Peyer's patch (tissue), 4 donors: ENCODE measurements around the gene MORC1. TPM values are rescaled to one million over a fixed set of nuclear protein-coding genes. Genes with fewer than 3 reads are reported as not detected.
A peak's percentile ranks its signal among the peaks of the same experiment; 100 is the strongest.

Experiments
- DNase-seq, 3 donors: peaks; one replicate each; pipeline ENCODE4 v3.0.0-alpha.2; 2017 to 2019
- H3K27ac ChIP-seq, 4 donors: fragments of 200-600 bp; sonication (generic); one replicate each; pipeline ENCODE4 v1.5.1; 2016 to 2019
- H3K27me3 ChIP-seq, 2 donors: fragments of 200-600 bp; sonication (generic); one replicate each; pipeline ENCODE4 v1.5.1; 2019
- H3K36me3 ChIP-seq, 3 donors: fragments of 200-600 bp; sonication (generic); one replicate each; pipeline ENCODE4 v1.5.1; 2016 to 2019
- H3K4me1 ChIP-seq, 4 donors: fragments of 200-600 bp; sonication (generic); one replicate each; pipeline ENCODE4 v1.5.1; 2016 to 2019
- H3K4me3 ChIP-seq, 4 donors: fragments of 200-600 bp; sonication (generic); 1 replicate in 3 of 4; 2 replicates in 1 of 4; pipeline ENCODE4 v1.5.1; 2016 to 2019; ENCODE audit warnings: mild to moderate bottlenecking in 1 of 4
- H3K9me3 ChIP-seq, 4 donors: fragments of 200-600 bp; sonication (generic); one replicate each; pipeline ENCODE4 v1.5.1; 2016 to 2019; ENCODE audit warnings: mild to moderate bottlenecking in 1 of 4
- CTCF ChIP-seq, 6 experiments: fragments of 450-650 bp in 4 of 6; fragments of 200-600 bp in 2 of 6; sonication (generic) in 1 of 6; IDR thresholded peaks; one replicate each; pipeline ENCODE4 v1.5.1; 2017 to 2019; ENCODE audit warnings: antibody characterized with exemption in 6 of 6, mild to moderate bottlenecking in 3 of 6, moderate library complexity in 1 of 6
- POLR2A ChIP-seq, 2 donors: fragments of 450-650 bp; IDR thresholded peaks; one replicate each; pipeline ENCODE4 v1.5.1; 2017; ENCODE audit warnings: antibody characterized with exemption in 2 of 2, mild to moderate bottlenecking in 2 of 2, moderate library complexity in 2 of 2
- total RNA-seq, 4 donors: library from RNA; depleted of rRNA; stranded (reverse); fragments of >200 nt; gene quantifications; one replicate each; pipeline ENCODE4 v1.1.0, GENCODE V29; 2016

MORC1 gene
- total RNA-seq, 4 donors from 2014 or later = 0.54 TPM; not detected in 3

DNA sequence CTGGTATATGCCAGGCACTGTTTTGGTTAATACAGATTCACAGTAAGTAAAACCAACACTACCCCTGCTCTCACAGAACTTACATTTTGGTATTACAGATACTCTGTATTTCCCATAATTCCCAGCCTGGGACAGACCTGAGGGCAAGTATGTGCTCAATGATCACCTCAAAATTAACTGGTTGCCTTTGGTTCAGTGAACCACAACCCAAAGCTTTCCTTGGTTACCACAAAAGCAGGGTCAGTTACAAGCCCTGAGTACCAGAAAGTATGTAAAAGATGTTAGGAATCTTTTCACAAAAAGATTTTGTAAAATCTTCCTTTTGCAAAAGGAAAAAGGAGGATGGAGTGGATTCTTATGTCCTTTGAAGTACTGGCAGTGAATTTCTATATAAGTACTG, 92.0 kb downstream of the MORC1 start:
- no peaks in the 10 kb centered on the region for H3K4me1 ChIP-seq
- TF ChIP-seq CTCF (IDR thresholded peaks at IDR 0.05) (no peak), POLR2A (IDR thresholded peaks at IDR 0.05) (no peak)
- no peak overlapping the region for H3K4me3 ChIP-seq
- H3K9me3 ChIP-seq = no peaks in the 10 kb centered on the region
- no peak overlapping the region for H3K27ac ChIP-seq
- no peaks in the 10 kb centered on the region for H3K27me3 ChIP-seq
- DNase-seq = no peak
- no peaks in the 10 kb centered on the region for H3K36me3 ChIP-seq

GRCh38 chr3:109023656-109024254, 94.2 kb downstream of the MORC1 start:
- Histone ChIP-seq H3K4me1 (no peaks in the 10 kb centered on the region), H3K4me3 (no peak overlapping the region), H3K36me3 (no peaks in the 10 kb centered on the region), H3K27ac (no peak overlapping the region), H3K9me3 (no peaks in the 10 kb centered on the region), H3K27me3 (no peaks in the 10 kb centered on the region)
- no peak for TF ChIP-seq POLR2A (IDR thresholded peaks at IDR 0.05)
- TF ChIP-seq CTCF (IDR thresholded peaks at IDR 0.05) = peak; percentile 27 to 80 (median 72)
- DNase-seq = peak in 1 of 3 donors; percentile 71

DNA sequence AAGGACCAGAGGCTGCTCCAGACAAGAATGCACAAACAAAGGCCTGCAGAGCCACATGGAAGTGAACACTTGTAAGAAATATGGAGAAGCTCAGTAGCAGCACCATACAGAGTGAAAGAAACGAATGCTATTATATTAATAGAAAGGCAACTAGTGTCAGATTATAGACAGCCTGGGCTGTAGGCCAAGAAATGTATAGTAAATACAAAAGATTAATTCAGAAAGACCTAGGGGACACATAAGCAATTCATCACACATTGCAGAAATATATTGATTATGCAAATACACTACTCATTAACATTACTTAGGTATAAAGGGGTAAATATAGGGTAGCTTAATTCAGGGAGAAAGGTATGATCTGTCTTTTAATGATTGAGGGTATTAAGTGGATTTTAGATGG, 94.8 kb downstream of the MORC1 start:
- H3K4me1 ChIP-seq = no peaks in the 10 kb centered on the region
- TF ChIP-seq CTCF (IDR thresholded peaks at IDR 0.05) (no peak), POLR2A (IDR thresholded peaks at IDR 0.05) (no peak)
- H3K9me3 ChIP-seq = no peaks in the 10 kb centered on the region
- DNase-seq = no peak
- no peaks in the 10 kb centered on the region for H3K27me3 ChIP-seq
- H3K27ac ChIP-seq = no peak overlapping the region
- H3K4me3 ChIP-seq = no peak overlapping the region
- H3K36me3 ChIP-seq = no peaks in the 10 kb centered on the region

GRCh38 chr3:109021556-109021955, 96.4 kb downstream of the MORC1 start:
- TF ChIP-seq POLR2A (IDR thresholded peaks at IDR 0.05) (no peak), CTCF (IDR thresholded peaks at IDR 0.05) (no peak)
- Histone ChIP-seq H3K36me3 (no peaks in the 10 kb centered on the region), H3K4me1 (no peaks in the 10 kb centered on the region), H3K27me3 (no peaks in the 10 kb centered on the region), H3K4me3 (no peak overlapping the region), H3K27ac (no peak overlapping the region), H3K9me3 (no peaks in the 10 kb centered on the region)
- DNase-seq = no peak

DNA sequence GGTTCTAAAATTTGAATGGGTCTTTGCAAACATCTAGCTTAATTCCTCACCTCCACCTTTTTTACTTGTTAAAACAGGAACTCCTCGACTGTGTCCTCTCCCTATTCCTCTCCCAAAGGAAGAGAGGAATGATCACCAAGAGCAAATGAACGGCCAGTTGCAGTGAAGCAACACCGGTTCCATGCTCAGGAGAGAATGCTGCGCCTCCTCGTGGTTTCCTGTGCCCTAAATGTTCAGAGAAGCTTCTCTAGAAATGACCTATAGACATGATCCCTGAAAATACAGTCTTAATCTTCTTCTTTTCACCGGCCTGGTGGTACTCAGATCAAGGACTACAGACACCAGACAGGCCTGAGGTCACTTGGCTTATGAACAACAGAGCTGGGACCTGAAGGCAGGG, 99.1 kb downstream of the MORC1 start:
- H3K27ac ChIP-seq = no peak overlapping the region
- H3K36me3 ChIP-seq = no peaks in the 10 kb centered on the region

More for the DNA sequence above, 99.1 kb downstream of the MORC1 start:
- H3K4me3 ChIP-seq = no peak overlapping the region
- TF ChIP-seq POLR2A (IDR thresholded peaks at IDR 0.05) (no peak), CTCF (IDR thresholded peaks at IDR 0.05) (no peak)
- no peaks in the 10 kb centered on the region for H3K9me3 ChIP-seq
- no peaks in the 10 kb centered on the region for H3K4me1 ChIP-seq
- no peak for DNase-seq
- H3K27me3 ChIP-seq = no peaks in the 10 kb centered on the region
